Transverse colon (tissue), 4 donors: Measurements from ENCODE around the gene CIAPIN1. TPM values are rescaled to one million over a fixed set of nuclear protein-coding genes. Genes with fewer than 3 reads are reported as not detected.
A peak's percentile ranks its signal among the peaks of the same experiment; 100 is the strongest.

ENCODE experiments used
- DNase-seq: peaks from one replicate; pipeline ENCODE4 v3.0.0-alpha.2; 2019
- H3K27ac ChIP-seq, 4 donors: fragments of 200-600 bp; sonication (generic); 2 replicates each; pipeline ENCODE4 v1.5.1; 2016 to 2018; ENCODE audit warnings: inconsistent platforms in 4 of 4
- H3K27me3 ChIP-seq: fragments of 200-600 bp; sonication (generic); 2 replicates; pipeline ENCODE4 v1.5.1; 2017; ENCODE audit warnings: inconsistent platforms
- H3K36me3 ChIP-seq, 4 donors: fragments of 200-600 bp; sonication (generic); 2 replicates each; pipeline ENCODE4 v1.5.1; 2017 to 2019; ENCODE audit warnings: inconsistent platforms in 4 of 4
- H3K4me1 ChIP-seq, 4 donors: fragments of 200-600 bp; sonication (generic); 2 replicates each; pipeline ENCODE4 v1.5.1; 2017 to 2020; ENCODE audit warnings: inconsistent platforms in 4 of 4
- H3K4me3 ChIP-seq, 4 donors: fragments of 200-600 bp; sonication (generic); 1 replicate in 1 of 4; 2 replicates in 3 of 4; pipeline versions ENCODE4 v1.5.1 to v1.6.1; 2017 to 2019; ENCODE audit warnings: inconsistent platforms in 4 of 4
- H3K9me3 ChIP-seq, 2 donors: fragments of 200-600 bp; sonication (generic); 2 replicates each; pipeline ENCODE4 v1.5.1; 2017 to 2019; ENCODE audit warnings: inconsistent platforms in 2 of 2
- CTCF ChIP-seq, 5 experiments: fragments of 200-600 bp in 3 of 5; fragments of 450-650 bp in 2 of 5; sonication (generic) in 3 of 5; IDR thresholded peaks; 1 replicate in 2 of 5; 2 replicates in 3 of 5; pipeline ENCODE4 v1.5.1; 2016 to 2017; ENCODE audit warnings: antibody characterized with exemption in 5 of 5, inconsistent platforms in 3 of 5, mild to moderate bottlenecking in 2 of 5, moderate library complexity in 1 of 5
- EP300 ChIP-seq: sonication (generic); formaldehyde crosslinking; IDR thresholded peaks from one replicate; pipeline ENCODE4 v1.6.1; 2017; ENCODE audit warnings: antibody characterized with exemption, low read depth
- POLR2A ChIP-seq: fragments of 450-650 bp; IDR thresholded peaks from one replicate; pipeline ENCODE4 v1.6.1; 2016; ENCODE audit warnings: antibody characterized with exemption, mild to moderate bottlenecking, moderate library complexity
- POLR2AphosphoS5 ChIP-seq, 3 donors: sonication (generic); formaldehyde crosslinking; IDR thresholded peaks; one replicate each; pipeline ENCODE4 v1.6.1; 2016; ENCODE audit warnings: antibody characterized with exemption in 3 of 3
- whole genome bisulfite sequencing, 2 donors: methylation state at CpG; one replicate each; pipeline ENCODE4 v1.1.5; 2018; ENCODE audit warnings: low coverage in 1 of 2; 5-methylcytosine and 5-hydroxymethylcytosine counted together
- in situ Hi-C, 4 donors: fragments of 200-750 bp; cut with MboI; loops; one replicate each; pipeline versions ENCODE4 v1.15.0 to v1.15.1; 2017; ENCODE audit warnings: low sequenced_read_pairs in 3 of 4, low pct_ligation_motif_present in 1 of 4, low pct_unique_long_range_greater_than_20kb in 1 of 4
- intact Hi-C: fragments of 100-400 bp; cut with DNase I; formaldehyde crosslinking; loops from one replicate; pipeline ENCODE4 v1.15.1; 2023; ENCODE audit warnings: low total_unique reads
- total RNA-seq, 4 donors: library from RNA; depleted of rRNA; stranded (reverse); fragments of >200 nt; gene quantifications; one replicate each; pipeline ENCODE4 v1.1.0, GENCODE V29; 2016

CIAPIN1 gene
- 10 to 100 TPM; 20.9 to 48.3 (median 40.5) TPM for total RNA-seq

GRCh38 chr16:57447186-57447962 lies at the start of gene CIAPIN1, which contains the start of gene COQ9:
CIAPIN1 (minus strand) TSS chr16:57447385; CDS start chr16:57440928, 6,457 bp downstream.
COQ9 (plus strand) TSS chr16:57447479; CDS start chr16:57447506, 27 bp downstream.
- Histone ChIP-seq H3K9me3 (no peaks in the 10 kb centered on the region), H3K27ac (peak within 1 kb of the TSS; percentile 84 to 97 (median 88)), H3K4me1 (peaks cover 3 to 25% (median 23%) of the 10 kb centered on the region in 4 donors), H3K36me3 (peaks cover 0 to 15% (median 7%) of the 10 kb centered on the region in 4 donors), H3K27me3 (no peaks in the 10 kb centered on the region), H3K4me3 (peak within 1 kb of the TSS; percentile 67 to 80 (median 70))
- intact Hi-C loops (no loop called here), in situ Hi-C loops (no loop called here)
- TF ChIP-seq POLR2A (peak; percentile 96), EP300 (no peak), POLR2AphosphoS5 (IDR thresholded peaks at IDR 0.05) (peak; percentile 89 to 95 (median 94)), CTCF (IDR thresholded peaks at IDR 0.05) (no peak)
- peak; percentile 96 for DNase-seq
- WGBS, 2 donors = 0% methylated on average over 2 to 58 of the region's 68 CpGs

- intact Hi-C loops (no loop called here), in situ Hi-C loops (no loop called here)
- Histone ChIP-seq H3K9me3 (no peaks in the 10 kb centered on the region), H3K27ac (no peak overlapping the region), H3K27me3 (no peaks in the 10 kb centered on the region), H3K4me3 (no peak overlapping the region), H3K36me3 (no peaks in the 10 kb centered on the region), H3K4me1 (no peaks in the 10 kb centered on the region)
- 91% methylated on average over 4 of the region's 4 CpGs; no CpG with 5 or more reads in 1 of the 2 donors for WGBS, 2 donors
- DNase-seq = no peak
- TF ChIP-seq CTCF (IDR thresholded peaks at IDR 0.05) (no peak), POLR2A (no peak), EP300 (no peak), POLR2AphosphoS5 (IDR thresholded peaks at IDR 0.05) (no peak)
Measured at GRCh38 chr16:57493767-57494166, 46.6 kb upstream of the CIAPIN1 start.

- no peak overlapping the region for H3K27ac ChIP-seq
- TF ChIP-seq EP300 (no peak), POLR2AphosphoS5 (IDR thresholded peaks at IDR 0.05) (no peak), CTCF (IDR thresholded peaks at IDR 0.05) (no peak), POLR2A (no peak)
- DNase-seq = no peak
- no peaks in the 10 kb centered on the region for H3K9me3 ChIP-seq
- H3K36me3 ChIP-seq = no peaks in the 10 kb centered on the region
- H3K4me1 ChIP-seq = peaks cover 8 to 23% (median 21%) of the 10 kb centered on the region in 4 donors
- intact Hi-C loops (no loop called here), in situ Hi-C loops (no loop called here)
- WGBS, 2 donors = 83 to 88% methylated on average over 2 to 5 of the region's 5 CpGs
- no peak overlapping the region for H3K4me3 ChIP-seq
- no peaks in the 10 kb centered on the region for H3K27me3 ChIP-seq
Measured at GRCh38 chr16:57489229-57489628, 42.0 kb upstream of the CIAPIN1 start.

- TF ChIP-seq POLR2A (no peak), POLR2AphosphoS5 (IDR thresholded peaks at IDR 0.05) (no peak), CTCF (IDR thresholded peaks at IDR 0.05) (no peak), EP300 (no peak)
- H3K27ac ChIP-seq = peak overlapping the region; percentile 73 to 91 (median 84)
- 87 to 100% methylated on average over 1 to 8 of the region's 8 CpGs for WGBS, 2 donors
- no peaks in the 10 kb centered on the region for H3K36me3 ChIP-seq
- H3K9me3 ChIP-seq = no peaks in the 10 kb centered on the region
- H3K4me3 ChIP-seq = peak overlapping the region in 2 of 4 donors; percentile 78 to 96
- intact Hi-C loops = no loop called here
- in situ Hi-C loops = no loop called here
- H3K27me3 ChIP-seq = no peaks in the 10 kb centered on the region
- peaks cover 8 to 23% (median 21%) of the 10 kb centered on the region in 4 donors for H3K4me1 ChIP-seq
- no peak for DNase-seq
Measured at GRCh38 chr16:57486858-57487834, 40.0 kb upstream of the CIAPIN1 start.
